Activated T-helper 1 cell treated with anti-CD3 and anti-CD28 coated beads, Interleukin-2, amount 50 U/mL, for 16 hours (primary cell): ENCODE measurements around the gene CRYBB1.

Source experiments
- DNase-seq, 2 donors: peaks; one replicate each; pipeline ENCODE4 v3.0.0-alpha.2; 2020; ENCODE audit warnings: low read depth in 1 of 2, low spot score in 1 of 2

The CRYBB1 gene

DNA sequence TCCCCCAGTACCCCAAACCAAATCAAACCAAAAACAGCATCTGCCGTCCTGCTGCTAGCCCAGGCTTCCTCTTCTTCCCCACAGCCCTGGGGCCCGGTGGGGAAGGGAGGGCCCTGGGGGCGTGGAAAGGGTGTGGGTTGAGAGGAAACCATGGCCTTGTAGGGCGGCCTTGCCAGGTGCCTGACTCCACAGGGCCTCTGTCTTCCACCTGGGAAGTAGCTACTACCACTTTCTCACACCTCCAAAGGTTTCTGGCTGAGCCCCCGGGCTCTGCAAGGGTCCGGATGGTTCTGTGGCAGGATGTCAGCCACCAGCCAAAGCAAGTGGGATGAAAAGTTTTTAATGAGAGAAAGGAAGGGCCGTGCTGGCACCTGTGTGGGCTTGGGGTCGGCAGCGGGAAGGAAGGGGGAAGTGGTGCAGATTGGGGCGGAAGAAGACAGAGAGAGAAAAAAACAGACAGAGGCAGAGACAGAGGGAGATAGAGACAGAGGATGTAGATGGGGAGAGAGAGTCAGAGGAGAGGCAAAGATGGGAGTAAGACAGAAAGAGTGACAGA lies 38.4 kb downstream of the CRYBB1 start:
- DNase-seq: peak; percentile 13 to 24

DNA sequence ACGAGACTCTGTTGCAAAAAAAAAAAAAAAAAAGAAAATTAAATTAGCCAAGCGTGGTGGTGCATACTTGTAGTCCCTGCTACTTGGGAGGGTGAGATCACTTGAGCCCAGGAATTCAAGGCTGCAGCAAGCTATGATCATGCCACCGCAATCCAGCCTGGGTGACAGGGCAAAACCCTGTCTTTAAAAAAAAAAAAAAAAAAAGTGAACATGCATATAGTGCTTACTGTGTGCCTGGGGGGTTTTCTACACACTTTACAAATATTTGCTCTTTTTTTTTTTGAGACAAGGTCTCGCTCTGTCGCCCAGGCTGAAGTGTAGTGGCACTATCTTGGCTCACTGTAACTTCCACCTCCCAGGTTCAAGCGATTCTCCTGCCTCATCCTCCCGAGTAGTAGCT lies 40.7 kb downstream of the CRYBB1 start:
- no peak for DNase-seq

DNA sequence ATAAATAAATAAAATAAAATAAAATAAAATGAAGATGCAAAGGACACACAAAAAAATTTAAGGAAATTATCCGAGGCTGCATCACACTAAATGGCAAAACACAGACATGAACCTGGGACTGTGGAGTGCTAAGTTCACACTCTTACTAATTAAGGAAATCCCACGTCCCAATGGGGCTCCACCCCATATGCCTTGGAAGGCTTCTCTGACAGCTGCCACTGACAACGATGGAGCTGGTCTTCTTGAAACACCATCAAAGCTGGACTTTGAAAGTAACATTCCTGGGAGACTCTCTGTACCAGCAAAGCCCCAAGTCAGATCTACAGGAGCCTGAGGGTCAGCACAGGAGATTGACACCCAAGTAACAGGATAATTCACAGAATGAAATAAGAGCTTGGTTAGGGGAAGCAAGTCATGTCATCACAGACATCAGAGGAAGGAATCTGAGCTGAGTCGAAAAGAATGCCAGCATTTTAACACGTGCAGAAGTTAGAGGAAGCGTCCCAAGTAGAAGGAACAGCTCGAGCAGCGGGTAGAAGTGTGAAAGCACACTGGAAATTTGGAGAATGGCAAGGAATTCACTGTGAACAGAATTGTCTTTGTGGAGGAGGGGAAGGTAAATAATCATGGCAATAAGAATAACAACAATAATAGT lies 41.7 kb downstream of the CRYBB1 start:
- DNase-seq: no peak

DNA sequence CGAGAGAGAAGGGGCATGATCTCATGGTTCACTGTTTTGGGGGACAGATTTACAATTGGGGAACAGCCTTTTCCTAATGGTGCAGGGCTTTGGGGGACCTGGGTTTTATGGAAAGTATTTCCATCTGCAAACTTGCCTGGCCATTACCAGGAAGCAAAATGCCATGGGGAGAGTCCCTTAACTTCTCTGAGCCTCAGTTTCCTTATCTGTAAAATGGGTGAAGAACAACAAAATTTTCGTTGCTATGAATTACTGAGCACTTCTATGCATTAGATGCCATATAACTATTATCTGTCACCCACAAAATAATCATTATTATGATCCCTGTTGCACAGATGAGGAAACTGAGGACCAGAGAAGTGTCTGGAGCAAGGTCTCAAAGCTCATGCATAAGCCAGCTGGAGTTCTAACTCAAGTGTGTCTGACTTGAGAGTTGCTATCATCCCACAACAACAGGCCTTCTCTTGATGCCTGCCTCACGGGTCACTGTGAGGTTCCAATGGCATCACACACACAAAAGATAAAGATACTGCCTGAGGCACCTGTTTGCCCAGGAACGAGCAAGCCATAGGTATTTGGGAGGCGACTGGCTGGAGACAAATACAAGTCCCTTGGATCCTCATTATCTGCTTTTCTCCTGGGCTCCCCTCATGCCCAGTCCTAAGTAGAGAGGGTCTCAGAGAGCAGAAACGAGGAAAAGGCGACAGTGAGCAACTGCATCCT lies 43.7 kb downstream of the CRYBB1 start:
- no peak for DNase-seq

DNA sequence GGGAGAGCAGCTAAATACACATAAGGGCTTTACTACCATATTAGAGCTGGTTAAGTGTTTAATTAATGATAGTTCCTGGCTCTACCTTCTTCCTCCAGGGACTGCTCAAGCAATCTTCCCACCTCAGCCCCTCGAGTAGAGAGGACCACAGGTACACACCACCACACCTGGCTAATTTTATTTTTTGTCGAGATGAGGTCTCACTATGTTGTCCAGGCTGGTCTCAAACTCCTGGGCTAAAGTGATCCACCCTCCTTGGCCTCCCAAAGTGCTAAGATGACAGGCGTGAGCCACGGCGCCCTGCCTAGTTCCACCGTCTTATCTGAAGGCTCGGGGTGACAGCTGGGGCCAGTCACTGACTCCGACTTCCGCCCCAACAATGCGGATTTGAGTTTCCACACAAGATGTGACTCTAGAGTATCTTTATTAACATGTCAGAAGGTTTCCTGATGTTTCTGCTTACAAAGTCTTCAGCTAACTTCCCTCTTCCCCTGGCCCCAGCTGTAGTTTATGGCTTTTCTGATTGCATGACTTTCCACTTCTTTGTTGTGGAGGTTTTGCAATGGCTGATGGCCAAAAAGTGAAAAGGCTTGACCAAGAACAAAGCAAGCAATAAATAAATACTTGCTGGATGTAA lies 44.7 kb downstream of the CRYBB1 start:
- DNase-seq: no peak

DNA sequence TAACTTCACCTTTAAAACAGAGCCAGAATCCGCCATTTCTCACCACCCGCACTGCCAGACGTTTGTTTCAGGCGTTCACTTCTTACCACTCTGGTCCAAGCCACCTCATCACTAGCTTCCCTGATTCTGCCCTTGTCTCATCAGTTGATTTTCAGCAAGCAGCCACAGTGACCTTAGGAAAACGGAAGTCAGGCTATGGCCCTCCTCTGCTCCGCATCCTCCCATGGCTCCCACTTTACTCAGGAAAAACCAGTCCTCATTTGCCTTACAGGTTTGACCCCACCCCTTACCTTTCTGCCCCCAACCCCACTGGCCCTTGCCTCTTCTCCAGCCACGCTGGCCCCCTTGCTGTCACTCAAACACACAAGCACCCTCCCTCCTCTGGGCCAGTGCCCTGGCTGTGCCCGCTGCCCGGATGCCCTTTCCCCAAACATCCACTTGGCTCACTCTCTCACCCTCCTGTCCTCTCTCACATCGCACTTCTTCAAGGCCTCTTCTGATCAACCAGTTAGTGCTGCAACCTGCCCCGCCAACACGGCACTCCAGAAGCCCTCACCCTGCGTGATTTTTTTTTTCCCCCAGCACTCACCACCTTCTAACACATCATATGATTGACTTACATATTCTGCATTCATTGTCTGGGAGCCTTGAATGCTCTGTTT lies 46.8 kb downstream of the CRYBB1 start:
- no peak for DNase-seq

DNA sequence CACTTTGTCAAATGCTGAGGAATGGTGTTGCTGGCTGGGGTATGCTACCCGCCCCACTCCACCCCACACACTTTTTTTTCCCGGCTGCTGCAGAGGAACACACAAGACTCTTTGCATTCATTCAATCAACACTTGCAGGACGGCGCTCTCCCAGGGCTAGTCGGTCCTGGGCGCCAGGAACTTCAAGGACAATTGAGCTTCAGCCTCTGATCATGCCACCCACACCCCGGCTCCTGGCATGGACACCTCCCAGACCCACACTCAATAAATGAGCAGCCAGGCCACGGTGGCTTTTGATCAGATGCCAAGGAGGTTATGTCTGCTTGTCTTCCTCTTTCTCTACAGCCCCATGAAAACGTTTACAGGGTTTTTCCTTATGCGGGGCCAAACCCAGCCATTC lies 47.7 kb downstream of the CRYBB1 start:
- DNase-seq: no peak

DNA sequence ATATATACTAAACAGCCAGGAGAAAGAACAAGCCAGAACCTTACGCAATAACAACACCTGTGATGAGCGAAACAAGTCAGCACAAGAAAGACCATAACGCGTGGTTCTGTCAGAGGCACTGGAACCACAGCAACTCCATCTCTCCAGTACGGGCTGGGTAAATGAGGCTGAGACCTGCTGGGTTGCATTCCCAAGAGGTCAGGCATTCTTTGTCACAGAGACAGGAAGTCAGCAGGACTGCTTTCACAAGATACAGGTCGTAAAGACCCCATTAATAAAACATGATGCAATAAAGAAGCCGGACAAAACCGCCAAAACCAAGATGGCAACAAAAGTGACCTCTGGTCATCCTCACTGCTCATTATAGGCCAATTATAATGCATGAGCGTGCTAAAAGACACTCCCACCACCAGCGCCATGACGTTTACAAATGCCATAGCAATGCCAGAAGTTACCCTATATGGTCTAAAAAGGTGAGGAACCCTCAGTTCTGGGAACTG lies 49.6 kb downstream of the CRYBB1 start:
- DNase-seq: no peak

DNA sequence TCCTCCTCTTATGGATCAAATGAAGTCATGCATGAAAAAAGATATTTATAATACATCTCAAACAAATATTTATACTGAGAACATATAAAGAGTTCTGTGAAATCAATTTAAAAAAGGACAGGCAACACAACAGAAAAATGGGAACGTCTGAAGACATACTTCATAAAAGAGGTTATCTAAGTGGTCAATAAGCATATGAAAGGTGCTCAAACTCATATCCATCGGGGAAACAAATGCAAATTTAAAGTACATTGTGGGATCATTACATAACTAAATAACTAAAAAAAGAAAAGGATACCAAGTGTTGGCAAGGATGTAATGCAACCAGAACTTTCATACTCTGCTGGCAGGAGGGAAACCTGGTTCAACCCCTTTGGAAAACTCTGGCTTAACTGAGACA lies 50.2 kb downstream of the CRYBB1 start:
- no peak for DNase-seq

DNA sequence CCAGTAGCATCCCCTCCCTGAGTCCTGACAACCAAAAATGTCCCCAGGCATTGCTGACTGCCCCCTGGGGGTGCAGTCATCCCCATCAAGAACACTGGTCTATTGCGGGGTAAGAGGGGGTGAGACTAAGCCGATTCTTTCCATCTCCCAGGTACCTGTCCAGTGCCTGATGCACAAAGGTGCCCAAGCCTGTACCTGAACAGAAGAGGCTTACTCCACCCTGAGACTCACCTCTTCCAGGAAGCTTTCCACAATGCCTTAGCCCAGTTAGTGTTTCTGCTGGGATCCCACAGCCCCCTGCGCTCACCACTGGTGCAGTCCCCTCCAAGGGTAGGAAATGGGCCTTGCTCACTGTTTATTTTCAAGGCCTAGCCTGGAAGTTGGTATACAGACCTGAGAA lies 50.8 kb downstream of the CRYBB1 start:
- no peak for DNase-seq

DNA sequence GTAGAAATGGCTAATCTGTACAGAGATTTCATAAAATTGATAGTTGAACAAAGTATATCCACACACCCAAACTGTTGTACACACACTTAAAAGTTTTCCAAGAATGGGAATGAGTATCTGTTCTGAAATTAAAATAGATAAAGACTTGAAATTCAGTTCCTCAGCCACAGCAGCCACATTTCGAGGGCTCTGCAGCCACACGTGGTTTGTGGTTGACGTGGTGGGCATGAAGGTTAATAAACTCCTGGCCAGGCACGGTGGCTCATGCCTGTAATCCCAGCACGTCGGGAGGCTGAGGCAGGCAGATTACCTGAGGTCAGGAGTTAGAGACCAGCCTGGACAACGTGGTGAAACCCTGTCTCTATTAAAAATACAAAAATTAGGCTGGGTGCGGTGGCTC lies 51.9 kb downstream of the CRYBB1 start:
- DNase-seq: no peak

DNA sequence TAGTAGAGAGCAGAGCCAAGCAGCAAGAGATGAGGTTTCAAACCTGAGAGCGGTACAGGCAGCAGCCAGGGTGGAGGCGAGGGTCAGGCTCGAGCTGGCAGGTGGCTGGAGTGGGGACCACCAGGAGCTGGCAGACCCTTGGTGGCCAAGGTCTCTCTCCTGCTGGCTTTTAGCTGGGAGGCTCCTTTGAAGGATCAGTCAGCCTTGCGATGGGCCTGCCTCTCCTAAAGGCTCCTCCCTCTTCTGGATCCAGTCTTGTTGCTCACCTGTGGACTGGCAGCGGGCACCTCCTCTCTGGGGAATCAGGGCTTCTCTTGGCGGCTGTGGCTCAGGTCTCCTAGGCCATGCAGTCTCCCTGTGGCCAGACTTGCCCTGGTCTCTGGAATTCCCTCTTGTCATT lies 52.6 kb downstream of the CRYBB1 start:
- DNase-seq: no peak

DNA sequence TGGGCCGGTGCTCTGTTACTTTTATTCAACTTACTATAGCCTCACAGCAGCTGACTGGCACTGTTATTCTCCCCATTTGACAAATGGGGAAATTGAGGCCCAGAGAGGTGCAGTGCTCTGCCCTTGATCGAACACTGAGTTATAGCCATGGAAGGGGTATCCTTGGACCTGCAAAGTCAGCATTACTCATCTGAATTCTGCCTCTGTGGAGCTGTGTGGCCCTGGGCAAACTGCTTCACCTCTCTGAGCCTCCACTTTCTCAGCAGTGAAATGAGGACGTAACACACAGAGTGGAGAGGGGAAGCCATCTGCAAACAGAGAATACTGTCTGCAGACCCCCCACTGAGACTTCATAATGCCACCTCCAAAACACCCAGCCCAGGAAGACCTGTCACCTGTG lies 53.2 kb downstream of the CRYBB1 start:
- no peak for DNase-seq

DNA sequence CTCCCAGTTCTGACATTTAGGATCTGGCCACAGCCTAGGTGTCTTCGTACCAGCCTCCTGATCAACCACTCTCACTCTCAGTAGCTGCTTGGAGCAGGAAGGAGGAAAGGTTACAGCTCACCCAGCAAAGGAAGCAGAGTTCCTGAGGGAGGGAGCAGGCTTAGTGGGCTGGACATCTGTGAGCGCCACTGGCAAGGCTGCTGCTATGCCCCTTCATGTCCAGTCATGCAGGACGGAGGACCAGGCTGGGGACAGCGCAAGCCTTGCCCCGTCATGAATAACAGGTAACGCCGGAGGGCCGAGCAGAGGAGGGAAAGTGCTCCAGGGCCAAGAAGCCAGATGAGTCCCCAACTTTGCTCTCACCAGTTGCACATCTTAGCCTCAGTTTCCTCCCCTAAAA lies 53.6 kb downstream of the CRYBB1 start:
- no peak for DNase-seq

DNA sequence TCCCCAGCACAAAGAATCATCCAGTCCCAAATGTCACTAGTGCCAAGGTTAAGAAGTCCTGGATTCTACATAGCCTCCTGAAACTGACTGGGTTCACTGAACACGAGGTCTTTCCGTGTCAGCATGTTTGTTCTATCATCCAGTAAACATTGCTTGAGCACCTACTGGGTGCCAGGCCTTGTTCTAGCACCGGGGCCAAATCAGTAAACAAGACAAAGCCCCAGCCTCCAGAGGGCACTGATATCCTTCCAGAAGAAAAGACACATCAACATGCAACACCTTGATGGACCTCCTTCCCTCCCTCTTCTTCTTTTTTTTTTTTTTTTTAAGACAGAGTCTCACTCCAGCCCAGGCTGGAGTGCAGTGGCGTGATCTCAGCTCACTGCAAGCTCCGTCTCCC lies 54.8 kb downstream of the CRYBB1 start:
- no peak for DNase-seq

DNA sequence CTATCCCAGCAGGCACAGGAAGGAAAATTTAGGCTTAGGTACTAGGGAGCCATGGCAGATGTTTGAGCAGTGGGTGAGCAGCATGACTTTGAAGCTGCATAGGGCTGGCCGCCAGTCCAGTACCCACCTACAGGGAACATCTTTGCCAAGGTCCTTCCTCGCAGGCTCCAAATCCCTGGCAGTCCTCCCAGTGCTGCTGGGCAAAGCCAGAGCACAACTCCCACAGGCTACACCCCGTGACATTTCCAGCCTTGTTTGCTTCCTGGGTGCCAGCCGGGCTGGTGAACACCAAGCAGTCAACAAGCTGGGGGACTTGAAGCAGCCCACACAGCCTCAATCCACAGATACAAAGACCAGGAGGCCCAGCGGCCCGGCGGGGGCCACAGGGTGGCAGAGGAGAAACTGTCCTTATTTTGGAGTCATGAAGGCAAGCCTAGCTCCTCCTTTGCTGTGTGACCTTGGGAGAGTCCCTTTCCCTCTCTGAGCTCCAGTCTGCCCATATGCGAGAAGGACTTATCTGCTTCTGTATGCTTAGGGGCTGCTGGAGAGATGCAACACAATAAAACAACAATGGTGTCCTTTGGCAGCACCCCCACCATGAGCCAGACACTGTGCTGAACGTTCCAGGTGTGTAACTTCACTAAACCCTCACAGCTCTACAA lies 55.9 kb downstream of the CRYBB1 start:
- no peak for DNase-seq

DNA sequence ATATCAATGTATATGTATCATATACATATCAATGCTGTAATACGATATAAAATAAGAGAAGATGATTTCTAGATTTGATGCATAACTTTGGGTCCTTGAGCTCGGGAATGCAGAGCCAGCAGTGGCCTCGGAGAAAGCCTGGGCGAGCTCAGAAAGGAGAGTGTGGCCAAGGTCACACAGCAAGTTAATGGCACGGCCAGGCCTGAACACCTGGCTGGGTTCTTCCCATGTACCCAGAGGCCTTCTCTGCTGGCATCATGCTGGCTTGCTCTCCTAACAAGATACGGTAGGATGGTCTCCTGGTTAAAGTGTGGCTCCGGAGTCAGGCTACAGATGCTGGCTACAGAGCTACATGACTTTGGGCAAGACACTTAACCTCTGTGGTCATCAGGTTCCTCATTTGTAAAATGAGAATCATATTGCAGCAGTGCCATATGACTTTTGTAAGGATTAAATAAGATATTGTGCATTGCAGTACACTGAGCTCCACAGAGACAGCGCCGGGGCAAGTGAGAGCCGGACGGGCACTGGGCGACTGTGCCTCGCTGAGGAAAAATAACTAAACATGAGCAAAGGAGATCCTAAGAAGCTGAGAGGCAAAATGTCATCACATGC lies 57.8 kb downstream of the CRYBB1 start:
- no peak for DNase-seq

DNA sequence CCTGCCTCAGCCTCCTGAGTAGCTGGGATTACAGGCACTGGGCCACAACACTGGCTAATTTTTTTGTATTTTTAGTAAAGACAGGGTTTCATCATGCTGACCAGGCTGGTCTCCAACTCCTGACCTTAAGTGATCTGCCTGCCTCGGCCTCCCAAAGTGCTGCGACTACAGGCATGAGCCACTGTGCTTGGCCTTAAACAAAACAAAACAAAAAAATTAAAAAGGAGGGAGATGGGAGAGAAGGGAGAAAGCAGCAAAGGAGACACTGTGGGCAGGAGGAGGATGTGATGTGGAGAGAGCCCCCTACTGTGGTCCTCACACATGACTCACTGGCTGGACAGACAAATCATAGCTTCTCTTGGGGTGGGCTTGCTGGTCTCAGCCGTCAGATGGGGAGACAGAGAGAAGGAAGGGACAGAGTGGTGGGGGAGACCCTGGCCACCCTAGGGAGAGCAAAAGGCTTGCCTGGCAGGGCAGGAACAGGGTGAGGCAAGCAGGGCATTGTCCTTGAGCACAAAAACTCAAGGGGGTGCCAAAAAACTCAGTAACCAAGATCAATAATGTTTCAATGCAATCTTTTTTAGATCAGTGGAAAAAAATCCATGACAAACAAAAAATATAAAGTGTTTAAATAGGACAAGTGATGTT lies 59.5 kb downstream of the CRYBB1 start:
- no peak for DNase-seq

DNA sequence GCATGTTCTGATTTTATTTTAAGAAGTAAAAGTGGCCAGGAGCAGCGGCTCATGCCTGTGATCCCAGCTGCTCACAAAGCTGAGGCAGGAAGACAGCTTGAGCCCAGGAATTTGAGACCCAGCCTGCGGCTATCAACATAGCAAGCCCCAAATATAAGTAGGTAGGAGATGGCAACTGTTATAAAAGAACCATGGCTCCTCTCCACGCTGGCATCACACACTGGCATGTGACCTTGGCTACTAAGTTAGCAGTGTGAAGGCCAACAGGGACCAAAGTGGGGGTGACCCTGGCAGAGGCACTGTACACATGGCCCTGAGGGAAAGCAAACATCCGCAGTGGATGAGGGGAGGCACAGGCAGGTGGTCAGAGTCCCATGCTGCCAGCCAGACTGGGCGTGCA lies 60.9 kb downstream of the CRYBB1 start:
- no peak for DNase-seq

DNA sequence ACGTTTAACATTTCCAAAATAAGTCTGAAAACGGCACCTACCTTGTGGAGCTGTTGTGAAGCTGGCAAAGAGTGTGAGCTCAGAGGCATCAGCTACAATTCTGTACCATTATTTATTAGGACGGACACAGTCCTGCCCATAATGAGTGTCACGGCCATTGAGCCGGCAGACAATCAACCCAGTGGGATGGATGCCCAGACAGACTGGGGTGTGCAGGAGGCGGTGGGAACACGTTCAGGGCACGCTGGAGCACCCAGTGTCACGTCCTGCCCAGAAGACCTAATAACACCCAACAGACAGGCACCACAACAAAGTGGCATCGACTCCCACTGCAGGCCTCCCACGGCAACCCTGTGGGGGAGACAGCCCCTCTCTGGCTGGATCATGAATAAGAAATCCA lies 62.3 kb downstream of the CRYBB1 start:
- DNase-seq: no peak
